NCI-H128 (cell line): ENCODE data around the gene CERS6.
"Not testable (repeated sequence)": the region's sequence is repeated elsewhere in the genome, so short reads cannot be mapped to it uniquely, and the experiment has no call there.

Source experiments
- DNase-seq: peaks from one replicate; lab custom pipeline; 2025; ENCODE audit not compliant: unreplicated experiment; lab: John Stamatoyannopoulos, UW

The CERS6 gene

GRCh38 chr2:168466834-168467565 lies 10.9 kb downstream of the CERS6 start:
- DNase-seq: no peak

- no peak for DNase-seq
Measured at GRCh38 chr2:168467729-168468128, 11.7 kb downstream of the CERS6 start.

- DNase-seq: no peak
Measured at GRCh38 chr2:168468354-168468753, 12.3 kb downstream of the CERS6 start.

- no peak for DNase-seq
Measured at GRCh38 chr2:168469281-168469988, 13.4 kb downstream of the CERS6 start.

- no peak for DNase-seq
Measured at GRCh38 chr2:168470320-168471162, 14.5 kb downstream of the CERS6 start.

- DNase-seq: no peak
Measured at GRCh38 chr2:168471163-168471475, 15.0 kb downstream of the CERS6 start.

- DNase-seq: no peak
Measured at GRCh38 chr2:168475636-168476035, 19.6 kb downstream of the CERS6 start.

GRCh38 chr2:168478206-168478605 lies 22.1 kb downstream of the CERS6 start:
- no peak for DNase-seq

- DNase-seq: no peak
Measured at GRCh38 chr2:168480356-168480755, 24.3 kb downstream of the CERS6 start.

GRCh38 chr2:168480825-168481585 lies 24.9 kb downstream of the CERS6 start:
- no peak for DNase-seq

- no peak for DNase-seq
Measured at GRCh38 chr2:168482269-168482668, 26.2 kb downstream of the CERS6 start.

GRCh38 chr2:168482952-168483831 lies 27.1 kb downstream of the CERS6 start:
- no peak for DNase-seq

GRCh38 chr2:168486477-168486876 lies 30.4 kb downstream of the CERS6 start:
- no peak for DNase-seq

- no peak for DNase-seq
Measured at GRCh38 chr2:168490015-168490874, 34.2 kb downstream of the CERS6 start.

- DNase-seq: no peak
Measured at GRCh38 chr2:168490946-168491605, 35.0 kb downstream of the CERS6 start.

GRCh38 chr2:168491728-168492127 lies 35.7 kb downstream of the CERS6 start:
- DNase-seq: not testable (repeated sequence)

GRCh38 chr2:168493219-168493618 lies 37.1 kb downstream of the CERS6 start:
- not testable (repeated sequence) for DNase-seq

- DNase-seq: no peak
Measured at GRCh38 chr2:168494190-168494711, 38.2 kb downstream of the CERS6 start.
